H1 (cell line): Measurements from ENCODE around the gene SV2B. TPM values are rescaled to one million over a fixed set of nuclear protein-coding genes. Genes with fewer than 3 reads are reported as not detected.

Experiments used
- CTCF ChIA-PET: fragments of 300-600 bp; sonication (Branson Sonifier 250); formaldehyde crosslinking; loops from one replicate; lab custom pipeline; 2021; ENCODE audit not compliant: partially characterized antibody; lab: Charles Lee
- POLR2A ChIA-PET: fragments of 300-600 bp; sonication (Branson Sonifier 250); formaldehyde crosslinking; loops from one replicate; lab custom pipeline; 2021; ENCODE audit warnings: inconsistent platforms; ENCODE audit not compliant: partially characterized antibody; lab: Charles Lee
- DNase-seq, 2 experiments: peaks; one replicate each; pipeline versions ENCODE4 v3.0.0 to v3.0.0-alpha.2; 2010 to 2022; ENCODE audit warnings: low spot score in 2 of 2, low read depth in 1 of 2, mixed read lengths in 1 of 2
- FAIRE-seq: peaks from 2 replicates; lab custom pipeline; 2011; peaks lifted over from hg19 to GRCh38; lab: Jason Lieb, UNC
- H2AFZ ChIP-seq: 2 replicates; pipeline ENCODE4 v1.8.1; 2012; ENCODE audit warnings: low read length, inconsistent platforms
- H2AK5ac ChIP-seq: 2 replicates; pipeline ENCODE4 v1.6.1; 2013; ENCODE audit warnings: low read depth, low read length
- H2BK120ac ChIP-seq: replicated peaks from 2 replicates; pipeline ENCODE3; 2013; ENCODE audit warnings: low read depth, low read length, inconsistent platforms
- H2BK12ac ChIP-seq: 2 replicates; pipeline ENCODE4 v1.6.1; 2013; ENCODE audit warnings: low read depth, low read length
- H2BK15ac ChIP-seq: 2 replicates; pipeline ENCODE4 v1.6.1; 2013; ENCODE audit warnings: low read length
- H2BK20ac ChIP-seq: 2 replicates; pipeline ENCODE4 v1.6.1; 2013; ENCODE audit warnings: low read length
- H2BK5ac ChIP-seq: 2 replicates; pipeline ENCODE4 v1.6.1; 2013; ENCODE audit warnings: low read depth, low read length
- H3K14ac ChIP-seq: 2 replicates; pipeline ENCODE4 v1.6.1; 2013; ENCODE audit warnings: inconsistent platforms; ENCODE audit not compliant: insufficient read length
- H3K18ac ChIP-seq: 2 replicates; pipeline ENCODE4 v1.6.1; 2013; ENCODE audit warnings: low read length; ENCODE audit errors: extremely low read depth
- H3K23ac ChIP-seq: 2 replicates; pipeline ENCODE4 v1.6.1; 2013; ENCODE audit warnings: inconsistent platforms; ENCODE audit not compliant: insufficient read length
- H3K23me2 ChIP-seq: 2 replicates; pipeline ENCODE4 v1.6.1; 2013; ENCODE audit warnings: low read depth, low read length
- H3K27ac ChIP-seq: 2 replicates; pipeline ENCODE4 v1.6.1; 2011; ENCODE audit warnings: low read depth, low read length, inconsistent platforms
- H3K27me3 ChIP-seq, 4 experiments: replicated peaks in 1 of 4; 1 replicate in 1 of 4; 2 replicates in 3 of 4; pipeline versions ENCODE4 v1.6.1 to v1.8.1; 2011 to 2013; ENCODE audit warnings: low read length in 3 of 4, mild to moderate bottlenecking in 3 of 4, inconsistent platforms in 2 of 4, mixed read lengths in 2 of 4, moderate library complexity in 1 of 4; ENCODE audit not compliant: control insufficient read depth in 3 of 4, insufficient read depth in 3 of 4; ENCODE audit errors: extremely low read depth in 1 of 4
- H3K36me3 ChIP-seq, 4 experiments: 2 replicates each; pipeline versions ENCODE4 v1.6.1 to v1.8.1; 2011 to 2013; ENCODE audit warnings: mild to moderate bottlenecking in 4 of 4, low read length in 3 of 4, moderate library complexity in 2 of 4, control low read depth in 1 of 4, inconsistent platforms in 1 of 4; ENCODE audit not compliant: insufficient read depth in 4 of 4, control insufficient read depth in 2 of 4
- H3K4ac ChIP-seq: replicated peaks from 2 replicates; pipeline ENCODE3; 2013; ENCODE audit warnings: low read length, low read depth, mixed read lengths, inconsistent platforms; ENCODE audit not compliant: insufficient read length
- H3K4me1 ChIP-seq, 4 experiments: replicated peaks in 1 of 4; 1 replicate in 1 of 4; 2 replicates in 3 of 4; pipeline versions ENCODE4 v1.6.1 to v1.8.1; 2011 to 2013; ENCODE audit warnings: low read length in 3 of 4, inconsistent platforms in 2 of 4, mixed read lengths in 1 of 4; ENCODE audit not compliant: insufficient read depth in 4 of 4, control insufficient read depth in 3 of 4
- H3K4me2 ChIP-seq, 2 experiments: 2 replicates each; pipeline versions ENCODE4 v1.6.1 to v1.8.1; 2011 to 2013; ENCODE audit warnings: low read depth in 2 of 2, low read length in 2 of 2, control low read depth in 1 of 2, inconsistent platforms in 1 of 2, mild to moderate bottlenecking in 1 of 2; ENCODE audit not compliant: insufficient read depth in 1 of 2
- H3K4me3 ChIP-seq, 4 experiments: fragments of 200-600, 300-600 bp in 1 of 4; sonication (generic), shearing (Covaris generic), sonication (Bioruptor Twin) in 1 of 4; 2 replicates each; pipeline versions ENCODE4 v1.5.1 to v1.8.1; 2011 to 2016; ENCODE audit warnings: low read length in 4 of 4, low read depth in 3 of 4, control low read depth in 2 of 4, inconsistent platforms in 2 of 4, mild to moderate bottlenecking in 2 of 4, mixed read lengths in 1 of 4, moderate library complexity in 1 of 4; ENCODE audit not compliant: insufficient read depth in 2 of 4; ENCODE audit errors: extremely low read depth in 1 of 4
- H3K56ac ChIP-seq: replicated peaks from 2 replicates; pipeline ENCODE3; 2013; ENCODE audit warnings: low read depth, mild to moderate bottlenecking, mixed read lengths, low read length, inconsistent platforms; ENCODE audit not compliant: insufficient read length
- H3K79me1 ChIP-seq: 2 replicates; pipeline ENCODE4 v1.6.1; 2013; ENCODE audit warnings: low read depth, low read length, control low read depth
- H3K79me2 ChIP-seq, 2 experiments: 2 replicates each; pipeline versions ENCODE4 v1.6.1 to v1.8.1; 2012 to 2013; ENCODE audit warnings: low read length in 2 of 2, mild to moderate bottlenecking in 2 of 2, inconsistent platforms in 1 of 2; ENCODE audit not compliant: insufficient read depth in 2 of 2, control insufficient read depth in 1 of 2
- H3K9ac ChIP-seq, 4 experiments: replicated peaks in 1 of 4; 1 replicate in 1 of 4; 2 replicates in 3 of 4; pipeline versions ENCODE4 v1.6.1 to v1.8.1; 2011 to 2013; ENCODE audit warnings: low read depth in 3 of 4, low read length in 3 of 4, control low read depth in 2 of 4, mild to moderate bottlenecking in 2 of 4, moderate library complexity in 2 of 4, inconsistent platforms in 1 of 4; ENCODE audit errors: extremely low read depth in 1 of 4
- H3K9me3 ChIP-seq, 2 experiments: 2 replicates each; pipeline versions ENCODE4 v1.6.1 to v1.8.1; 2012 to 2013; ENCODE audit warnings: mild to moderate bottlenecking in 2 of 2, moderate library complexity in 2 of 2, control low read depth in 1 of 2, inconsistent platforms in 1 of 2, low read depth in 1 of 2, low read length in 1 of 2, mixed read lengths in 1 of 2; ENCODE audit not compliant: insufficient read depth in 2 of 2
- H4K20me1 ChIP-seq, 2 experiments: replicated peaks in 1 of 2; 2 replicates each; pipeline versions ENCODE3 to v1.8.1; 2011 to 2013; ENCODE audit warnings: inconsistent platforms in 2 of 2, low read length in 2 of 2, mild to moderate bottlenecking in 1 of 2; ENCODE audit not compliant: insufficient read depth in 2 of 2, control insufficient read depth in 1 of 2
- H4K5ac ChIP-seq: 2 replicates; pipeline ENCODE4 v1.6.1; 2013; ENCODE audit warnings: low read length, low read depth, mixed read lengths, inconsistent platforms; ENCODE audit not compliant: insufficient read length
- H4K8ac ChIP-seq: 2 replicates; pipeline ENCODE4 v1.8.0; 2013; ENCODE audit warnings: mild to moderate bottlenecking, moderate library complexity, low read length, inconsistent platforms; ENCODE audit not compliant: insufficient read depth; ENCODE audit errors: extremely low read depth
- H4K91ac ChIP-seq: replicated peaks from 2 replicates; pipeline ENCODE3; 2013; ENCODE audit warnings: low read length, mixed read lengths, inconsistent platforms; ENCODE audit not compliant: insufficient read length
- ATF3 ChIP-seq: IDR thresholded peaks from 2 replicates; pipeline ENCODE4 v1.6.1; 2011; ENCODE audit warnings: low read depth, mild to moderate bottlenecking, low read length; ENCODE audit not compliant: insufficient read depth
- BCL11A ChIP-seq, 2 experiments: IDR thresholded peaks; one replicate each; pipeline ENCODE4 v1.6.1; 2011; ENCODE audit warnings: low read depth in 2 of 2, low read length in 2 of 2, mild to moderate bottlenecking in 2 of 2
- GABPA ChIP-seq: IDR thresholded peaks from 2 replicates; pipeline ENCODE4 v1.6.1; 2011; ENCODE audit warnings: mild to moderate bottlenecking, low read length, moderate library complexity, borderline replicate concordance; ENCODE audit not compliant: insufficient read depth
- KDM5A ChIP-seq: fragments of 200-600 bp; IDR thresholded peaks from 2 replicates; pipeline ENCODE4 v1.7.1; 2012; ENCODE audit warnings: mild to moderate bottlenecking, low read length, inconsistent platforms, mixed read lengths
- RBBP5 ChIP-seq: IDR thresholded peaks from 2 replicates; pipeline ENCODE4 v1.7.1; 2012; ENCODE audit warnings: low read depth, mild to moderate bottlenecking, inconsistent platforms, low read length, moderate library complexity, borderline replicate concordance
- WGBS, 2 experiments: shearing (Covaris generic) in 1 of 2; methylation state at CpG; one replicate each; pipeline versions ENCODE4 v1.1.6 to v1.1.7; 2013 to 2015; ENCODE audit warnings: low lambda C conversion rate in 2 of 2, mixed read lengths in 2 of 2, inconsistent platforms in 1 of 2, low coverage in 1 of 2, missing lambda C conversion rate in 1 of 2; ENCODE audit not compliant: insufficient replicate concordance in 2 of 2, insufficient coverage in 1 of 2, insufficient read length in 1 of 2; ENCODE audit errors: extremely low coverage in 1 of 2, missing lambda C conversion rate in 1 of 2; 5-methylcytosine and 5-hydroxymethylcytosine counted together
- polyA plus RNA-seq, 7 experiments: library from polyadenylated mRNA; depleted of rRNA in 3 of 7; stranded (reverse) in 5 of 7; unstranded in 2 of 7; fragments of >200 nt in 5 of 7; fragments of 200-250 nt in 2 of 7; gene quantifications; 1 replicate in 5 of 7; 2 replicates in 1 of 7; 4 replicates in 1 of 7; pipeline versions ENCODE4 v1.2.1 to v1.2.3, GENCODE V29; 2011 to 2013; ENCODE audit warnings: missing spikeins in 2 of 7, mixed read lengths in 2 of 7
- total RNA-seq: library from RNA; stranded (reverse); fragmentation: NEBNext Ultra II Directional; extraction: Animal tissue kit (Norgen Biotek cat#: 25700); gene quantifications from 2 replicates; pipeline ENCODE4 v1.2.1, GENCODE V29; 2021

Gene SV2B
- total and polyA plus RNA-seq, 2 of the 8 experiments (the other 6 are each of a cell fraction or from before 2014, with no cell fraction given): 0.09 to 0.20 TPM

DNA sequence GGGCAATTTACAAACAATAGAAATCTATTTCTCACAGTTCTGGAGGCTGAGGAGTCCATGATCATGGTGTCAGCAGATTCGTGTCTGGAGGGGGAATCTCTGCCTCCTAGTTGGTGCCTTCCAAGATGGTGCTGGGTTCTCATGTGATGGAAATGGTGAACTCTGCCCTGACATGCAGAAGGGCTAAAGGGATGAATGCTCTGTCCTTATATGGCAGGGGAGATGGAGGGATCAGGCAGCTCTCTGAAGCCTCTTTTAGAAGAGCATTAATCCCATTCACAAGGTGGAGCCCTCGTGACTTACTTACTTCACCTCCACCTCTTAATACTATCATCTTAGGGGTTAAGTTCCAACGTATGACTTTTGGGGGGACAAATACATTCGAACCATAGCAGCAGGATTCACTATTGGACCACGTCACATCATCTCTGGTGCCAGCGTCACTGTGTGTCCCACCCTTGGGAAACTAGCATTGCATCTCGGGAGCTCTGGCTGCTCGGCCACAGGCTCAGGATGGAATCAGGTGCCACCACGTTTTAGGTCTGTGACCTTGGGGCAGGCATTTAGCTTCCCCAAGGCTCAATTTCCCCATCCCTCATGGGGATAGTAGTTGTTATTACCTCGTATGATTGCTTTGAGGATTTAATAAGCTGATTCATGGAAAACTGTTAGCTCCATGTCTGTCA lies 53.0 kb downstream of the SV2B start:
- H4K5ac ChIP-seq: no peak overlapping the region
- no peak overlapping the region for H3K9ac ChIP-seq
- no peak overlapping the region for H3K4me2 ChIP-seq
- H3K18ac ChIP-seq: no peak overlapping the region
- H3K56ac ChIP-seq: no peak overlapping the region
- H3K27me3 ChIP-seq: no peaks in the 10 kb centered on the region
- no peak overlapping the region for H3K23ac ChIP-seq
- FAIRE-seq (no peak), DNase-seq (no peak)
- H3K23me2 ChIP-seq: no peaks in the 10 kb centered on the region
- no peak overlapping the region for H4K8ac ChIP-seq
- H4K91ac ChIP-seq: no peak overlapping the region
- ChIA-PET CTCF (interaction anchor here (0.8 to 6.5 kb wide), 5 partner anchors 9 to 95 kb away, joined by 3 to 30 read pairs (median 3); no protein-coding TSS in a partner anchor), POLR2A (no interaction called here)
- H2BK12ac ChIP-seq: no peak overlapping the region
- no peak overlapping the region for H3K4me3 ChIP-seq
- no peak overlapping the region for H3K14ac ChIP-seq
- H3K4ac ChIP-seq: no peak overlapping the region
- H3K9me3 ChIP-seq: no peaks in the 10 kb centered on the region
- H2BK5ac ChIP-seq: no peak overlapping the region
- H4K20me1 ChIP-seq: no peaks in the 10 kb centered on the region
- no peaks in the 10 kb centered on the region for H3K79me1 ChIP-seq
- no peaks in the 10 kb centered on the region for H3K36me3 ChIP-seq
- no peak overlapping the region for H2BK20ac ChIP-seq
- 90% methylated on average over 10 of the region's 10 CpGs; no CpG with 5 or more reads in 1 of the 2 experiments for WGBS, 2 experiments
- H2AFZ ChIP-seq: no peak overlapping the region
- no peaks in the 10 kb centered on the region for H3K79me2 ChIP-seq
- H2AK5ac ChIP-seq: no peak overlapping the region
- H2BK120ac ChIP-seq: no peak overlapping the region
- H2BK15ac ChIP-seq: no peak overlapping the region
- no peak overlapping the region for H3K27ac ChIP-seq
- no peaks in the 10 kb centered on the region for H3K4me1 ChIP-seq
- no peak for TF ChIP-seq GABPA
- no peak for TF ChIP-seq KDM5A
- no peak for TF ChIP-seq RBBP5
- TF ChIP-seq ATF3: no peak
- no peak for TF ChIP-seq BCL11A (IDR thresholded peaks at IDR 0.05; ENCODE audit: low read depth in 2 of 2, low read length in 2 of 2)
